DND-41 (cell line): ENCODE data around the gene ABCA8.

Experiments used
- ATAC-seq: fragments of 200-7000 bp; cut with Tn5 transposase; 3 replicates; pipeline ENCODE4 v1.9.1; 2021; ENCODE audit warnings: low read depth; ENCODE audit not compliant: insufficient read depth
- DNase-seq: peaks from one replicate; pipeline ENCODE4 v3.0.0-alpha.2; 2020
- H2AFZ ChIP-seq: 2 replicates; pipeline ENCODE4 v1.6.0; 2012; ENCODE audit warnings: low read depth, low read length
- H3K27ac ChIP-seq: 2 replicates; pipeline ENCODE4 v1.5.1; 2012; ENCODE audit warnings: low read length, inconsistent platforms
- H3K27me3 ChIP-seq: fragments of 200-600 bp; sonication (generic); 2 replicates; pipeline ENCODE4 v1.6.0; 2012; ENCODE audit warnings: low read length, mild to moderate bottlenecking, inconsistent platforms; ENCODE audit not compliant: insufficient read depth, poor library complexity
- H3K36me3 ChIP-seq: 2 replicates; pipeline ENCODE4 v1.5.1; 2012; ENCODE audit warnings: low read length, inconsistent platforms; ENCODE audit not compliant: insufficient read depth
- H3K4me1 ChIP-seq: 2 replicates; pipeline ENCODE4 v1.5.1; 2012; ENCODE audit warnings: mild to moderate bottlenecking, low read length; ENCODE audit not compliant: insufficient read depth
- H3K4me2 ChIP-seq: 2 replicates; pipeline ENCODE4 v1.6.0; 2012; ENCODE audit warnings: mild to moderate bottlenecking, moderate library complexity, low read length, inconsistent platforms; ENCODE audit not compliant: insufficient read depth
- H3K4me3 ChIP-seq, 2 experiments: fragments of 200-600 bp in 1 of 2; shearing (Covaris generic) in 1 of 2; 2 replicates each; pipeline ENCODE4 v1.5.1; 2012 to 2016; ENCODE audit warnings: inconsistent platforms in 2 of 2, low read length in 2 of 2, mild to moderate bottlenecking in 2 of 2, low read depth in 1 of 2, moderate library complexity in 1 of 2
- H3K79me2 ChIP-seq: 2 replicates; pipeline ENCODE4 v1.6.0; 2012; ENCODE audit warnings: low read length, inconsistent platforms; ENCODE audit not compliant: insufficient read depth
- H3K9ac ChIP-seq: 2 replicates; pipeline ENCODE4 v1.6.0; 2012; ENCODE audit warnings: low read depth, mild to moderate bottlenecking, inconsistent platforms, low read length, moderate library complexity
- H3K9me3 ChIP-seq: 2 replicates; pipeline ENCODE4 v1.5.1; 2012; ENCODE audit warnings: low read length, moderate library complexity, mild to moderate bottlenecking, inconsistent platforms; ENCODE audit not compliant: insufficient read depth, severe bottlenecking
- H4K20me1 ChIP-seq: 2 replicates; pipeline ENCODE4 v1.6.0; 2012; ENCODE audit warnings: low read length; ENCODE audit not compliant: insufficient read depth
- EZH2 ChIP-seq: IDR thresholded peaks from 3 replicates; pipeline ENCODE4 v1.6.1; 2012; ENCODE audit warnings: borderline replicate concordance, low read depth, mild to moderate bottlenecking, moderate library complexity, low read length, inconsistent platforms; ENCODE audit not compliant: severe bottlenecking
- TF ChIP-seq, protein P1 (sequence below): IDR thresholded peaks from 2 replicates; pipeline ENCODE4 v1.5.1; 2012; ENCODE audit warnings: borderline replicate concordance, low read length, moderate library complexity, mild to moderate bottlenecking; ENCODE audit not compliant: poor library complexity, severe bottlenecking; ENCODE audit errors: extremely low read depth

ABCA8 gene

GRCh38 chr17:68865584-68865983 is 89.6 kb downstream of the ABCA8 start:
- no peaks in the 10 kb centered on the region for H4K20me1 ChIP-seq
- no peak for TF ChIP-seq EZH2
- TF ChIP-seq, protein P1, sequence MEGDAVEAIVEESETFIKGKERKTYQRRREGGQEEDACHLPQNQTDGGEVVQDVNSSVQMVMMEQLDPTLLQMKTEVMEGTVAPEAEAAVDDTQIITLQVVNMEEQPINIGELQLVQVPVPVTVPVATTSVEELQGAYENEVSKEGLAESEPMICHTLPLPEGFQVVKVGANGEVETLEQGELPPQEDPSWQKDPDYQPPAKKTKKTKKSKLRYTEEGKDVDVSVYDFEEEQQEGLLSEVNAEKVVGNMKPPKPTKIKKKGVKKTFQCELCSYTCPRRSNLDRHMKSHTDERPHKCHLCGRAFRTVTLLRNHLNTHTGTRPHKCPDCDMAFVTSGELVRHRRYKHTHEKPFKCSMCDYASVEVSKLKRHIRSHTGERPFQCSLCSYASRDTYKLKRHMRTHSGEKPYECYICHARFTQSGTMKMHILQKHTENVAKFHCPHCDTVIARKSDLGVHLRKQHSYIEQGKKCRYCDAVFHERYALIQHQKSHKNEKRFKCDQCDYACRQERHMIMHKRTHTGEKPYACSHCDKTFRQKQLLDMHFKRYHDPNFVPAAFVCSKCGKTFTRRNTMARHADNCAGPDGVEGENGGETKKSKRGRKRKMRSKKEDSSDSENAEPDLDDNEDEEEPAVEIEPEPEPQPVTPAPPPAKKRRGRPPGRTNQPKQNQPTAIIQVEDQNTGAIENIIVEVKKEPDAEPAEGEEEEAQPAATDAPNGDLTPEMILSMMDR = no peak

GRCh38 chr17:68863091-68863652 is 92.0 kb downstream of the ABCA8 start:
- Histone ChIP-seq H3K9ac (no peak overlapping the region), H3K4me1 (no peaks in the 10 kb centered on the region), H3K4me3 (no peak overlapping the region), H2AFZ (no peak overlapping the region), H3K9me3 (no peaks in the 10 kb centered on the region), H3K79me2 (no peaks in the 10 kb centered on the region), H4K20me1 (no peaks in the 10 kb centered on the region), H3K36me3 (no peaks in the 10 kb centered on the region), H3K27ac (no peak overlapping the region), H3K4me2 (no peak overlapping the region), H3K27me3 (no peaks in the 10 kb centered on the region)
- DNase-seq (no peak), ATAC-seq (no peak)
- TF ChIP-seq EZH2 = no peak
- TF ChIP-seq, protein P1 = no peak

More at GRCh38 chr17:68865584-68865983, 89.6 kb downstream of the ABCA8 start:
- Histone ChIP-seq H3K27me3 (no peaks in the 10 kb centered on the region), H3K9ac (no peak overlapping the region), H3K79me2 (no peaks in the 10 kb centered on the region), H3K9me3 (no peaks in the 10 kb centered on the region), H3K4me1 (no peaks in the 10 kb centered on the region), H3K36me3 (no peaks in the 10 kb centered on the region), H2AFZ (no peak overlapping the region), H3K4me3 (no peak overlapping the region), H3K4me2 (no peak overlapping the region), H3K27ac (no peak overlapping the region)
- ATAC-seq (no peak), DNase-seq (no peak)

GRCh38 chr17:68861602-68862001 is 93.6 kb downstream of the ABCA8 start:
- Histone ChIP-seq H3K4me1 (no peaks in the 10 kb centered on the region), H3K4me2 (no peak overlapping the region), H3K27me3 (no peaks in the 10 kb centered on the region), H2AFZ (no peak overlapping the region), H4K20me1 (no peaks in the 10 kb centered on the region), H3K9me3 (no peaks in the 10 kb centered on the region), H3K9ac (no peak overlapping the region), H3K79me2 (no peaks in the 10 kb centered on the region), H3K27ac (no peak overlapping the region), H3K36me3 (no peaks in the 10 kb centered on the region), H3K4me3 (no peak overlapping the region)
- no peak for DNase-seq
- TF ChIP-seq EZH2 = no peak
- TF ChIP-seq, protein P1 = no peak
- ATAC-seq = no peak

GRCh38 chr17:68860941-68861340 is 94.3 kb downstream of the ABCA8 start:
- Histone ChIP-seq H3K36me3 (no peaks in the 10 kb centered on the region), H3K27ac (no peak overlapping the region), H3K4me1 (no peaks in the 10 kb centered on the region), H2AFZ (no peak overlapping the region), H3K9me3 (no peaks in the 10 kb centered on the region), H3K79me2 (no peaks in the 10 kb centered on the region), H3K9ac (no peak overlapping the region), H3K4me3 (no peak overlapping the region), H4K20me1 (no peaks in the 10 kb centered on the region), H3K4me2 (no peak overlapping the region), H3K27me3 (no peaks in the 10 kb centered on the region)
- TF ChIP-seq EZH2 = no peak
- TF ChIP-seq, protein P1 = no peak
- DNase-seq (no peak), ATAC-seq (no peak)
